Stimulated activated CD8-positive, alpha-beta memory T cell treated with anti-CD3 and anti-CD28 coated beads, Interleukin-12 subunit alpha, Interleukin-12 subunit beta, amount 100 ng/mL, for 1 hour (primary cell): ENCODE measurements around the gene MARF1.
A peak's percentile ranks its signal among the peaks of the same experiment; 100 is the strongest.
"Not testable (repeated sequence)": the region's sequence is repeated elsewhere in the genome, so short reads cannot be mapped to it uniquely, and the experiment has no call there.

ENCODE experiments used
- DNase-seq: peaks from one replicate; pipeline ENCODE4 v3.0.0-alpha.2; 2020; ENCODE audit warnings: low read depth

Gene MARF1, protein sequence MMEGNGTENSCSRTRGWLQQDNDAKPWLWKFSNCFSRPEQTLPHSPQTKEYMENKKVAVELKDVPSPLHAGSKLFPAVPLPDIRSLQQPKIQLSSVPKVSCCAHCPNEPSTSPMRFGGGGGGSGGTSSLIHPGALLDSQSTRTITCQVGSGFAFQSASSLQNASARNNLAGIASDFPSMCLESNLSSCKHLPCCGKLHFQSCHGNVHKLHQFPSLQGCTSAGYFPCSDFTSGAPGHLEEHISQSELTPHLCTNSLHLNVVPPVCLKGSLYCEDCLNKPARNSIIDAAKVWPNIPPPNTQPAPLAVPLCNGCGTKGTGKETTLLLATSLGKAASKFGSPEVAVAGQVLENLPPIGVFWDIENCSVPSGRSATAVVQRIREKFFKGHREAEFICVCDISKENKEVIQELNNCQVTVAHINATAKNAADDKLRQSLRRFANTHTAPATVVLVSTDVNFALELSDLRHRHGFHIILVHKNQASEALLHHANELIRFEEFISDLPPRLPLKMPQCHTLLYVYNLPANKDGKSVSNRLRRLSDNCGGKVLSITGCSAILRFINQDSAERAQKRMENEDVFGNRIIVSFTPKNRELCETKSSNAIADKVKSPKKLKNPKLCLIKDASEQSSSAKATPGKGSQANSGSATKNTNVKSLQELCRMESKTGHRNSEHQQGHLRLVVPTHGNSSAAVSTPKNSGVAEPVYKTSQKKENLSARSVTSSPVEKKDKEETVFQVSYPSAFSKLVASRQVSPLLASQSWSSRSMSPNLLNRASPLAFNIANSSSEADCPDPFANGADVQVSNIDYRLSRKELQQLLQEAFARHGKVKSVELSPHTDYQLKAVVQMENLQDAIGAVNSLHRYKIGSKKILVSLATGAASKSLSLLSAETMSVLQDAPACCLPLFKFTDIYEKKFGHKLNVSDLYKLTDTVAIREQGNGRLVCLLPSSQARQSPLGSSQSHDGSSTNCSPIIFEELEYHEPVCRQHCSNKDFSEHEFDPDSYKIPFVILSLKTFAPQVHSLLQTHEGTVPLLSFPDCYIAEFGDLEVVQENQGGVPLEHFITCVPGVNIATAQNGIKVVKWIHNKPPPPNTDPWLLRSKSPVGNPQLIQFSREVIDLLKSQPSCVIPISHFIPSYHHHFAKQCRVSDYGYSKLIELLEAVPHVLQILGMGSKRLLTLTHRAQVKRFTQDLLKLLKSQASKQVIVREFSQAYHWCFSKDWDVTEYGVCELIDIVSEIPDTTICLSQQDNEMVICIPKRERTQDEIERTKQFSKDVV (N-terminal part only)

GRCh38 chr16:15643048-15643945, at the start of gene MARF1:
Gene MARF1 (minus strand): TSS chr16:15643154. CDS start chr16:15639233, 3,921 bp downstream.
- peak; percentile 99 for DNase-seq

GRCh38 chr16:15692508-15692907, 49.6 kb upstream of the MARF1 start:
- DNase-seq = not testable (repeated sequence)

DNA sequence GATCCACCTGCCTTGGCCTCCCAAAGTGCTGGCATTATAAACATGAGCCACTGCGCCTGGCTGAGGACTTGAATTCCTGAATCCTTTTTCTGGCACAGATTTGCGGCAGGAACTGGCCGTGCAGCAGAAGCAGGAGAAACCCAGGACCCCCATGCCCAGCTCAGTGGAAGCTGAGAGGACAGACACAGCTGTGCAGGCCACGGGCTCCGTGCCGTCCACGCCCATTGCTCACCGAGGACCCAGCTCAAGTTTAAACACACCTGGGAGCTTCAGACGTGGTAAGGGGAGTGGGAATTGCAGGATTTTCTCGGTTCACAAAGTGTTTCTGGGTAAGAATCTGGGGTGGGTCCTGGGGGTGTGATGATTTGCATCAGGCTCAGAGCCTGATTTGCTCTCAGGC, 48.1 kb upstream of the MARF1 start:
- no peak for DNase-seq

DNA sequence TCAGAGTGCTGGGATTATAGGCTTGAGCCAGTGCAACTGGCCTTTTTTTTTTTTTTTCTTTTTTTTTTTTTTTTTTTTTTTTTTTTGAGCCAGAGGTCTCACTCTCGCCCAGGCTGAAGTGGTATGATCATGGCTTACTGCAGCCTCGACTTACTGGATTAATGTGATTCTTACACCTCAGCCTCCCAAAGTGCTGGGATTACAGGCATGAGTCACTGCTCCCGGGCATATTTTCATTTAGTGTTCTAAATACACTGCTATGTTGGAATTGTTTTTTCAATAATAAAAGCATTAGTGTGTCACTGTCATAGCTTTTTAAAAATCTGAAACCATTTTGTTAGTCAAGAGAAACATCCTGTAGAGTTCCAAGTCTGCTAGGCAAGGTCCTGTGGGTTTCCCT, 47.3 kb upstream of the MARF1 start:
- DNase-seq = no peak

DNA sequence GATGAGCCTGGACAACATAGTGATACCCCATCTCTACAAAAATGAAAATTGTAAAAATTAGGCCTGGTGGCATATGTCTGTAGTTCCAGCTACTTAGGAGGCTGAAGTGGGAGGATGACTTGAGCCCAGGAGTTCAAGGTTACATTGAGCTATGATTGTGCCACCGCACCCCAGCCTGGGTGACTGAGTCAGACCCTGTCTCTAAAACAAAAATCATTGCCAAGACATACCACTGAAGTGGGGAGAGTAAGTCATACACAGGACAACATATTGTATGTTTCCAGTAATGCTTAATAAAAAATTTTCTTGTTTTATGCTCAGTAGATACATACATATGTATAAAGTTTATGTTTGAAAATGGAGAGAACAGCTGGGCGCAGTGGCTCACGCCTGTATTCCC, 46.3 kb upstream of the MARF1 start:
- no peak for DNase-seq

DNA sequence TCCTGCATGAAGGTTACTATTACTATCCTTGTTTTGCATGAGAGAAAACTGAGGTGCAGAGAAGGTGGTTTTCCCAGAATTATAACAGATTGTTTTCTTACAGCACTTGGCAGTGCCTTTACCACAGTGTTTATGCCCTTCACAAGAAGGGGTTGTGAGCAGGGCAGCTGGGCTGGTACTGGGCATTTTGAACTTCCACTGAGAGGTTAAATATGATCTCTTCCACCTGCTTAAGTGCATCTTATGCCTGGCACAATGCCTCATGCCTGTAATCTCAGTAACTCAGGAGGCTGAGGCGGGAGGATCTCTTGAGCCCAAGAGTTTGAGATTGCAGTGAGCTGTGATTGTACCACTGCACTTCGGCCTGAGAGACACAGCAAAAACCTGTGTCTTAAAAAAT, 43.3 kb upstream of the MARF1 start:
- no peak for DNase-seq

GRCh38 chr16:15682105-15682570, 39.2 kb upstream of the MARF1 start:
- DNase-seq = peak; percentile 16

DNA sequence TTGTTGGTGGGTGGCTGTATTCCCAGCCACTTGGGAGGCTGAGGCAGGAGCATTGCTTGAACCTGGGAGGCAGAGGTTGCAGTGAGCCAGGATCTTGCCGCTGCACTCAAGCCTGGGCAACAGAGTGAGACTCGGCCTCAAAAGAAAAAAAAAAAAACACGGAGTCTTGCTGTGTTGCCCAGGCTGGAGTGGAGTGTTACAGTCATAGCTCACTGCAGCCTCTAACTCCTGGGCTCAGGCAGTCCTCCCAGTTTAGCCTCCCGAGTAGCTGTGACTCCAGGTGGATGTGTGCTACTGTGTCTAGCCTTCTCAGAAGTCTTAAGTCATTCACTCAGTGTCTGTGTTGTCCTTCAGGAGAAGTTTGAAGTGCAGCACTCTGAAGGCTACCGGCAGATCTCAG, 34.5 kb upstream of the MARF1 start:
- no peak for DNase-seq

DNA sequence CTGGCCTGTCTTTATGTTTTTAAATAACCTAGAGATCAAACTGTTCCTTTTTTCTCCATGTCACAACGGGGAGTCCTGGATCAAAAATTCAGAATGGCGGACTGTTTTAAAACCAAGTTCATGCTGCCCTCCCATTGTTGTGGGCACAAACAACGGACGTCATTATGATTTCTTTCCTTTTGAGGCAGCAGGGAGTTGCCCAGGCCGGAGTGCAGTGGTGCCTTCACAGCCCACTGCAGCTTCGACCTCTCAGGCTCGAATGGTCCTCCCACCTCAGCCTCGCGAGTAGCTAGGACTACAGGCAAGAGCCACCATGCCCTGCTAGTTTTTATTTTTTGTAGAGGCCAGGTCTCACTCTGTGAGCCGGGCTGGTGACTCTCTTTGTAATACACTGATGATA, 33.6 kb upstream of the MARF1 start:
- DNase-seq = no peak

- DNase-seq = no peak
These were observed 31.6 kb upstream of the MARF1 start for GRCh38 chr16:15674571-15674970.

- peak; percentile 50 for DNase-seq
These were observed 29.7 kb upstream of the MARF1 start for GRCh38 chr16:15672514-15673167.

- DNase-seq = not testable (repeated sequence)
These were observed 29.2 kb upstream of the MARF1 start for GRCh38 chr16:15672127-15672513.

- no peak for DNase-seq
These were observed 28.7 kb upstream of the MARF1 start for GRCh38 chr16:15671530-15672117.

GRCh38 chr16:15667091-15667742, 24.3 kb upstream of the MARF1 start:
- DNase-seq = no peak

- DNase-seq = no peak
These were observed 22.2 kb upstream of the MARF1 start for GRCh38 chr16:15665107-15665506.

GRCh38 chr16:15660203-15660601, 17.2 kb upstream of the MARF1 start:
- no peak for DNase-seq

DNA sequence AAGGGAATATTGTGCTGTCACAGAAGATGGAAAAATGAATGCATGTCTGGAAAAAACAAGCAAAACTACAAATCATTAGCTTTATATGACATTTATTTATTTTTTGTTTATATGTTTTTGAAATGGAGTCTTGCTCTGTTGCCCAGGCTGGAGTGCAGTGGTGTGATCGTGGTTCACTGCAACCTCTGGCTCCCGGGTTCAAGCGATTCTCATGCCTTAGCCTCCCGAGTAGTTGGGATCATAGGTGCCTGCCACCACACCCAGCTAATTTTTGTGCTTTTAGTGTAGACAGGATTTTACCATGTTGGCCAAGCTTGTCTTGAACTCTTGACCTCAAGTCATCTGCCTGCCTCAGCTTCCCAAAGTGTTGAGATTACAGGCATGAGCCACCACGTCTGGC, 15.6 kb upstream of the MARF1 start:
- DNase-seq = no peak

DNA sequence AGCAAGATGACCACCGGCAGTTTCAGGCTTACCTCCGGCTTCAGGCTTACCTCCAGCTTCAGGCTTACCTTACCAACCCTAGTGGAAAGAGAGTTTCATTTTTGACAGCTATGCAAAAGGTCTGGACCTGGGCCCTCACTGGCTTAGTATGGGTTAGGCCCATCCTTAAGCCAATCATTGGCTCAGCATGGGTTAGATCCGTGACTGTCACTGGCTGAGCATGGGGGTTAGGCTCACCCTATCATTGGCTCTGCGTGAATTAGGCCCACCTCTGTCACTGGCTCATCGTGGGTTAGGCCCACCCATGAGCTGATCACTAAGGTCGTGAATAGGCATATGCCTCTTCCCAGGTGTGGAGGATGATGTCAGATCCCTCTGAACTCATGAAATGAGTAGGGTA, 15.2 kb upstream of the MARF1 start:
- no peak for DNase-seq

DNA sequence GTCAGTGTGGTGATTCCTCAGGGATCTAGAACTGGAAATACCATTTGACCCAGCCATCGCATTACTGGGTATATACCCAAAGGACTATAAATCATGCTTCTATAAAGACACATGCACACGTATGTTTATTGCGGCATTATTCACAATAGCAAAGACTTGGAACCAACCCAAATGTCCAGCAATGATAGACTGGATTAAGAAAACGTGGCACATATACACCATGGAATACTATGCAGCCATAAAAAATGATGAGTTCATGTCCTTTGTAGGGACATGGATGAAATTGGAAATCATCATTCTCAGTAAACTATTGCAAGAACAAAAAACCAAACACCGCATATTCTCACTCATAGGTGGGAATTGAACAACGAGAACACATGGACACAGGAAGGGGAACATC, 12.6 kb upstream of the MARF1 start:
- not testable (repeated sequence) for DNase-seq

GRCh38 chr16:15654591-15654990, 11.6 kb upstream of the MARF1 start:
- DNase-seq = no peak
